Calu3 (cell line): Measurements from ENCODE around the gene ZBTB16. TPM values are rescaled to one million over a fixed set of nuclear protein-coding genes. Genes with fewer than 3 reads are reported as not detected.

ENCODE experiments used
- BruUV-seq: library from RNA; stranded (reverse); fragments of 400-500 nt; replicated peaks from 2 replicates; lab custom pipeline; 2021; lab: Mats Ljungman, UMichigan
- CTCF ChIA-PET: fragments of 300-600 bp; sonication (Branson Sonifier 250); formaldehyde crosslinking; loops from one replicate; lab custom pipeline; 2022; ENCODE audit warnings: antibody characterized with exemption; lab: Charles Lee
- DNase-seq: peaks from one replicate; pipeline ENCODE4 v3.0.0; 2022
- H3K27ac Mint-ChIP-seq: one replicate; pipeline ENCODE4 v1.8.0; 2022; ENCODE audit warnings: mixed read lengths; ENCODE audit not compliant: unreplicated experiment
- H3K27me3 Mint-ChIP-seq: one replicate; pipeline ENCODE4 v1.8.0; 2022; ENCODE audit warnings: mixed read lengths; ENCODE audit not compliant: unreplicated experiment
- H3K36me3 Mint-ChIP-seq: one replicate; pipeline ENCODE4 v1.8.0; 2022; ENCODE audit warnings: mild to moderate bottlenecking, moderate library complexity, mixed read lengths; ENCODE audit not compliant: insufficient read depth, unreplicated experiment
- H3K4me1 Mint-ChIP-seq: one replicate; pipeline ENCODE4 v1.8.0; 2022; ENCODE audit warnings: mild to moderate bottlenecking, low read depth, mixed read lengths; ENCODE audit not compliant: unreplicated experiment
- H3K4me3 Mint-ChIP-seq: one replicate; pipeline ENCODE4 v1.8.0; 2022; ENCODE audit warnings: mild to moderate bottlenecking, low read depth, moderate library complexity, mixed read lengths; ENCODE audit not compliant: unreplicated experiment
- H3K9me3 Mint-ChIP-seq: one replicate; pipeline ENCODE4 v1.8.0; 2022; ENCODE audit warnings: low read depth, mixed read lengths; ENCODE audit not compliant: unreplicated experiment
- CTCF ChIP-seq: fragments of 200-600 bp; IDR thresholded peaks from one replicate; pipeline ENCODE4 v1.8.0; 2022; ENCODE audit warnings: antibody characterized with exemption; ENCODE audit not compliant: unreplicated experiment
- intact Hi-C: fragments of 100-400 bp; cut with micrococcal nuclease; formaldehyde crosslinking; loops from one replicate; pipeline ENCODE4 v1.10.0; 2022; ENCODE audit not compliant: unreplicated experiment
- total RNA-seq: library from RNA; stranded (reverse); gene quantifications from 2 replicates; pipeline ENCODE4 v1.2.3, GENCODE V29; 2022

The ZBTB16 gene
- total RNA-seq, 1 experiment from 2014 or later = not detected

GRCh38 chr11:114125959-114126358 lies 66.4 kb downstream of the ZBTB16 start:
- Mint-ChIP-seq H3K4me1 (no peaks in the 10 kb centered on the region), H3K27ac (no peak overlapping the region), H3K9me3 (no peaks in the 10 kb centered on the region), H3K4me3 (no peak overlapping the region), H3K27me3 (peaks cover 95% of the 10 kb centered on the region), H3K36me3 (no peaks in the 10 kb centered on the region)
- DNase-seq = no peak
- no TSS peak for BruUV-seq
- TF ChIP-seq CTCF = no peak
- CTCF ChIA-PET = interaction anchor here (0.6 kb wide), 1 partner anchor 273 kb away, joined by 5 read pairs; no protein-coding TSS in a partner anchor
- intact Hi-C loops = no loop called here

- no peak for TF ChIP-seq CTCF
- no peak for DNase-seq
- no peak overlapping the region for H3K27ac Mint-ChIP-seq
- H3K4me3 Mint-ChIP-seq = no peak overlapping the region
- no peaks in the 10 kb centered on the region for H3K4me1 Mint-ChIP-seq
- CTCF ChIA-PET = no interaction called here
- H3K36me3 Mint-ChIP-seq = no peaks in the 10 kb centered on the region
- H3K9me3 Mint-ChIP-seq = no peaks in the 10 kb centered on the region
- H3K27me3 Mint-ChIP-seq = peaks cover 88% of the 10 kb centered on the region
- intact Hi-C loops = no loop called here
- no TSS peak for BruUV-seq
Observed at GRCh38 chr11:114128399-114128798, 68.9 kb downstream of the ZBTB16 start.

GRCh38 chr11:114129142-114129541 lies 69.6 kb downstream of the ZBTB16 start:
- no TSS peak for BruUV-seq
- TF ChIP-seq CTCF = no peak
- Mint-ChIP-seq H3K4me1 (no peaks in the 10 kb centered on the region), H3K9me3 (no peaks in the 10 kb centered on the region), H3K27ac (no peak overlapping the region), H3K36me3 (no peaks in the 10 kb centered on the region), H3K4me3 (no peak overlapping the region), H3K27me3 (peaks cover 86% of the 10 kb centered on the region)
- intact Hi-C loops = no loop called here
- no peak for DNase-seq
- CTCF ChIA-PET = no interaction called here

- no peak for TF ChIP-seq CTCF
- CTCF ChIA-PET = no interaction called here
- Mint-ChIP-seq H3K9me3 (no peaks in the 10 kb centered on the region), H3K36me3 (no peaks in the 10 kb centered on the region), H3K4me1 (no peaks in the 10 kb centered on the region), H3K27ac (no peak overlapping the region), H3K27me3 (peaks cover 86% of the 10 kb centered on the region), H3K4me3 (no peak overlapping the region)
- BruUV-seq = no TSS peak
- no peak for DNase-seq
- intact Hi-C loops = no loop called here
Observed at GRCh38 chr11:114129699-114130098, 70.2 kb downstream of the ZBTB16 start.
